HG03139 (cell line): ENCODE results near the gene PTPRU.
"Not testable (repeated sequence)": the region's sequence is repeated elsewhere in the genome, so short reads cannot be mapped to it uniquely, and the experiment has no call there.

ENCODE experiments used
- ATAC-seq: cut with Tn5 transposase; IDR thresholded peaks from one replicate; pipeline ENCODE4 v1.9.1; 2021; ENCODE audit not compliant: unreplicated experiment

Gene PTPRU

GRCh38 chr1:29312469-29313461 is 76.4 kb downstream of the PTPRU start:
- ATAC-seq, result no peak

DNA sequence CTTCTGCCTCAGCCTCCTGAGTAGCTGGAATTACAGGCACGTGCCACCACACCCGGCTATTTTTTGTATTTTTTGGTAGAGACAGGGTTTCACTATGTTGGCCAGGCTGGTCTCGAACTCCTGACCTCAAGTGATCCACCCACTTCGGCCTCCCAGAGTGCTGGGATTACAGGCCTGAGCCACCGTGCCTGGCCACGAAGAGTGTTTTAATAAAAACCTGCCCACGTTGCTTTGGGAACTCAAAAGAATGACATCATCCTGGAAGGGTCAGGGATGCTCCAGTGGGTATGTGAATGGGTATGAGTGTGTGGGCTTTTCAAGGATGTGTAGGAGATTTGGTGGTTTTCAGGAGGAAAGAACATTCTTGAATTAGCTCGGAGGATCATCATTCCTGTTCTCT is 78.4 kb downstream of the PTPRU start:
- ATAC-seq, result not testable (repeated sequence)

- ATAC-seq, result no peak
Measured at GRCh38 chr1:29315262-29315661, 78.9 kb downstream of the PTPRU start.

- no peak for ATAC-seq
Measured at GRCh38 chr1:29315876-29316275, 79.6 kb downstream of the PTPRU start.

DNA sequence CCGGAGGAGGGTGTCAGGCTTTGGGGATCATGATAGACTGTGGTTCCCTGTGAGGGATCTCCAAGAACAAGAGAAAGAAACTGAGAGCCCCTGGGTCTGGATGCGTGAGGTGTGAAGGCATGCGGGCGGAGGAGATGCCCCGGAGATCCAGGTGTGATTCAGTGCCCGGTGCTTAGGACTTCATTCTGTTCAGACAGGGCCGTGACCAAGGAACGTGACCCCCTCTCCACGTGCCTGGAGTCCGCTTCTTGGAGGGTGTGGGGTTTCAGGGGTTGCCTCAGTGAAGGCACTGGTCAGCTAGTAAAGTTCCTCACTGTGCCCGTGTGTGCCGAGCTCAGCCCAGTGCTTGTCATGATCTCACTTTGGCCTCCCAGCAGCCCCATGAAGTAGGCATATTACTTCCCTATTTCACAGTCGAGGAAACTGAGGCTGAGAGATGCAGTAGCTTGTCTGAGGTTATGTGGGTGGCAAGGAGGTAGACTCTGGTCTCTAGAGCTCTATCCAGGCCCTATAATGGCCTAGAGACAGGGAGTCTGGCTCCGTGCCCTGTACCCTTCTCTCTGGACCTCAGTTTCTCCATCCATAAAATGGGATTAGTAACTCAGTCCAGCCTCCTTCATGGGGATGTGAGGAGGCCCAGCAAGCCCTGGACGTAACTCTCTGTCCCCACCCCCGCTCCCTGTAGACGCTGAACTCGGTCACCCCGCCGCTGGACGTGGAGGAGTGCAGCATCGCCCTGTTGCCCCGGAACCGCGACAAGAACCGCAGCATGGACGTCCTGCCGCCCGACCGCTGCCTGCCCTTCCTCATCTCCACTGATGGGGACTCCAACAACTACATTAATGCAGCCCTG is 81.0 kb downstream of the PTPRU start:
- no peak for ATAC-seq

GRCh38 chr1:29317916-29318530 is 81.7 kb downstream of the PTPRU start:
- no peak for ATAC-seq

DNA sequence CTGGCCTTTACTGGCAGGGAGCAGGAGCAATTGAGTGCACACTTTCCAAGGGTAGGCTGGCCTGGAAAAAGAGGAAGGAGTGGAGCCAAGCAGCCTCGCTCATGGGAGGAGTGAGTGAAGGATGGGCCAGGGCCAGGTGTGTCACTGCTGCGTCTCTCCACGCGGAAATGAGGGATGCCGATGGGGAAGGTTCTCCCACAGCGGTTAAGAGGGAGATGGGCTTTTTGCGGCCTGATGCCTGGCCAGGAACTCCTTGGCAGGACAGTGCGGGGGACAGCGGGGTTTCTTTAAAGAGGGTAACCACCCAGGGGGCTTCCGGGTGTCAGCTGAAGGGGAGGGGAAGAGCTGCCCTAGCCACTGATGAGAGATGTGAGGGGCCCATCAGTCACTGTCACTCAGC is 82.4 kb downstream of the PTPRU start:
- no peak for ATAC-seq

DNA sequence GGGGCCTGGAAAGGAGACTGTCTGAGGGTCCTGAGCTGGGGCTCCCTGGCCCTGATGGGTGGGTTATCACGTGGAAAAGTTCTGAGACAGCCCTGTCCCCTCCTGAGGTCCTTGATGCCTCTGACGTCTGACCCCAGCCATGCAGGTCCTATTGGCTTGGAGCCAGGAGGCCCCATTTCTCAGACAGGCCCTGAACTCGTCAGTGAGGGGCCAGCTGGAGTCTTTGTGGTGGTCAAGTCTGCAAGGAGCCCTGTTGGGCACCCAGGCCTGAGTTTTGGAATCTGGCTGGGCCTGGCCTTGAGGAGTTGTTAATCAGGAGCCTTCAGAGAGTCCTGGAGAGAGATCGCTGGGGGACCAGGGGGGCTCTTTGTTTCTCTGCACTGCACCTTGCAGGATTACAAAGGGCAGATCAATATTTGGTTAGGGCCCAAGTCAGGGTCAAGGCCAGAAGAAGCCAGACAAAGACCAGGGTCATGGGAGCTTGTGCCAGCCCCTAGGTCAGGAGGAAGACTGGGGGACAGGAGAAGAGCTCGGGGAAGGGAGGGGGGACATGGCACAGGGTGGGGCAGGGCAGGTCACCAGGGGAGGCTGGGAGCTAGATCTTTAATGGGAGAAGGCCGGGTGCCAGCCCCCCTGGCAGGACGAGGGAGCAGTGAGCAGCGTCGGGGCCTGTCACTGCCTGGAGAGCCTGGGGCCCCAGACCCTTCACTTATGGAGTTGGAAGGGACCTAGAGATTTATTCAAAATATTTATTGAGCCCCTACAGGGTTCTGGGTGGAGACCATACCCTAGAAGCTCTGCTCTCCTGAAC is 83.2 kb downstream of the PTPRU start:
- no peak for ATAC-seq

- ATAC-seq, result no peak
Measured at GRCh38 chr1:29320156-29320940, 84.0 kb downstream of the PTPRU start.

DNA sequence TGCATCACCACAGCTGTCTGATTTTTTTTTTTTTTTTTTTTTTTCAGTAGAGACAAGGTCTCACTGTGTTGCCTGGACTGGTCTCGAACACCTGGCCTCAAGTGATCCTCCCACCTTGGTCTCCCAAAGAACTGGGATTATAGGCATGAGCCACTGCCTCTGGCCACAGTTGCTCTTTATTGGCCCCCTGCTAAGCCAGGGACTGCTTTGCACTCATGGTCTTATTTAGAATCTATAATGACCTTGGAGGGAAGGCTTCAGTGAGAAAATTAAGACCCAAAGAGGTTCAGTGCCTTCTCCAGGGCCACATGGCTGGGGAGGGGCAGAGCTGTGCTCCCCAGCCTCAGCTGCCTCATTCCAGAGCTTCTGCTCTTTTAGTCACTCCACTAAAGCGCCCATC is 84.9 kb downstream of the PTPRU start:
- ATAC-seq, result no peak

GRCh38 chr1:29322147-29322694 is 85.9 kb downstream of the PTPRU start:
- ATAC-seq, result no peak

DNA sequence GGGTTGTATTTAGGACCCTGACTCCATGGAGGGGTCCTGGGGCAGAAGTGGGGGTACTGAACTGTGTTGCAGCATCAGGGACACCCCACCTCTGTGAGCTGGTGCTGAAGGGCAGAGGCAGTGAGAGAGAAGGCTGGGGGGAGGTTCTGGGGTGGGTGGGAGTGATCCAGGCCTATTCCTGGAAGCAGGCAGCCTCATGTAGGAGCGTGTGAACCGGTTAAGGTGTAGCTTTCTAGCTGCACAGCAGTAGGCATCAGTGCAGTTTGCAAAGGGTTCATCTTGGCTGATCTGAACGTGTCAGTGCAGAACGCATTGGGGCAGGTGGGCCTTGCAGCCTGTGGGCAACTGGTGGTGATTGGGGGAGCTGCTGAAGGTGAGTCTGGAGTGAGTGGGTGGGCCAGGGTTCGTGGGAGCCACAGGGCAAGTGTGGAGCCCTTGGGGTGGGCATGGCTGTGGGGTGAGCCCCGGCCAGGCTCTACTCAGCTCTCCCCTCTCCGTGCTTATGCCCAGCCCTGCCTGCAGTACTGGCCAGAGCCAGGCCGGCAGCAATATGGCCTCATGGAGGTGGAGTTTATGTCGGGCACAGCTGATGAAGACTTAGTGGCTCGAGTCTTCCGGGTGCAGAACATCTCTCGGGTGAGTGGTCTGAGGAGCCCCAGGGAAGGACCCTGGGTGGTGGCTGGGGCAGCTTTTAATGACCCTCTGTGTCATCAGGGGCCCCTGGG is 86.7 kb downstream of the PTPRU start:
- ATAC-seq, result no peak

- no peak for ATAC-seq
Measured at GRCh38 chr1:29323636-29324035, 87.3 kb downstream of the PTPRU start.

DNA sequence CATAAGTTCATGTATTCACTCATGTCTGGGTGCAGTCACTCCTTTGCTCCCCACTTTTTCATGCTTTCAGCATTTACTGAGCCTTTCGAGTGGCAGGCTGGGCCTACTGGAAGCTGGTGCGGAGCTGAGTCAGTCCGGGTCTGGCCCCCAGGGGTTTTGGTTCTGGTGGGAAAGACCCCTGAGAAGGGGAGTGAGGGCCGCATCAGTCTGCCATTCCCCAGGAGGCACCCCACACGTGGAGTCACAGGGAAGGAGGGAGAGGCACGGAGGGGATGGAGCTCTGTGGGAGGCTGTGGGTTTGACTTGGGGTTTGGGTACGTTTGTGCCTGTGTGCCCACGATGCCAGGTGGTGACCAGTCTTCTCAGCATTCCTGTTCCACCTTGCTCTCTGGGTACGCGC is 87.9 kb downstream of the PTPRU start:
- ATAC-seq, result no peak

DNA sequence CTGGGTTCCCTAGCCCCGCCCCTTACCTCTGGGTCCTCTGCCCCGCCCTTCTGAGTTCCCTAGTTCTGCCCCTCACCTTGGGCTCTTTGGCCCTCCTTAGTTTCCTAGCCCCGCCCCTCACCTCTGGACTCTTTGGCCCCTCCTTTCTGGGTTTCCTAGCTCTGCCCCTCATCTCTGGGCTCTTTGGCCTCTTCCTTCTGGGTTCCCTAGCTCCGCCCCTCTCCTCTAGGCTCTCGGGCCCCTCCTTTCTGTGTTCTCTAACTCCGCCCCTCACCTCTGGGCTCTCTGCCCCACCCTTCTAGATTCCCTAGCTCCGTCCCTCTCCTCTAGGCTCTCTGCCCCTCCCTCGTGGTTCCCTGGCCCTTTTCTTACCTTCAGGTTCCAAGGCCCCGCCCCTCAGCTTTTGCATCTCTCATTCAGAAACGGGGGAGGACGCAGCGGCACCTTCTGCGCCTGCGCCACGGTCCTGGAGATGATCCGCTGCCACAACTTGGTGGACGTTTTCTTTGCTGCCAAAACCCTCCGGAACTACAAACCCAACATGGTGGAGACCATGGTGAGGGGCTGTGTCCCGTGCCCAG is 88.5 kb downstream of the PTPRU start:
- ATAC-seq, result no peak

DNA sequence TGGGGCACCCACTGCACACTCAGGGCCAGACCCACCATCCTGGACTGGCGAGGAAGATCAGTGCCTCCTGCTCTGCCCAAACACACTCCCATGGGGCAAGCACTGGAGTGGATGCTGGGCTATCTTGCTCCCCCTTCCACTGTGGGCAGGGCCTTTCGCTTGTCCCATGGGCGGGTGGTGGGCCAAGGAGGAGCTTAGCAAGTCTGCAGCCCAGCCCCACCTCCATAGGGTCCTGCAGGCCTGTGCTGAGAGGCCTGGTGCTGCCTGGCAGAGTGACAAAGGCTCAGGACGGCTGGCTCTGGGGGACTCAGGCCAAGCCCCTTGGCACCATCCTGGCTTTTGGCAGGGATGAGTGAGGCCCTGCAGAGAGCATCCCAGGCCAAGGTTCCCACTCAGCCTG is 89.4 kb downstream of the PTPRU start:
- no peak for ATAC-seq

DNA sequence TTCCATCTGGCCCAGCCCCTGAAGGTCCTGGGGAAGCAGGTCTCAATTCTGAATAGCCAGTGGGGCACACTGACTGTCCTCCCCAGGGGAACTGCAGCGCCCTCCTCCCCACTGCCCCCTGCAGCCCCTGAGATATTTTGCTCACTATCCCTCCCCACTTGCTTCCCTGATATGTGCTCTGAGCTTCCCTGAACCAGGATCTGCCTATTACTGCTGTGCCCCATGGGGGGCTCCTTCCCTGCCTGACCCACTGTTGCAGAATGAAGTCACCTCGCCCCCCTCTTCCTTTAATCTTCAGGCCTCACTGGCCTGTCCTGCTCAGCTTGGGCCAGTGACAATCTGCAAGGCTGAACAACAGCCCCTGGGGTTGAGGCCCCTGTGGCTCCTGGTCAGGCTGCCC is 89.8 kb downstream of the PTPRU start:
- ATAC-seq, result no peak

GRCh38 chr1:29327223-29327935 is 91.1 kb downstream of the PTPRU start:
- no peak for ATAC-seq
